Measurements from ENCODE around the gene WDR33.

WDR33 gene

DNA sequence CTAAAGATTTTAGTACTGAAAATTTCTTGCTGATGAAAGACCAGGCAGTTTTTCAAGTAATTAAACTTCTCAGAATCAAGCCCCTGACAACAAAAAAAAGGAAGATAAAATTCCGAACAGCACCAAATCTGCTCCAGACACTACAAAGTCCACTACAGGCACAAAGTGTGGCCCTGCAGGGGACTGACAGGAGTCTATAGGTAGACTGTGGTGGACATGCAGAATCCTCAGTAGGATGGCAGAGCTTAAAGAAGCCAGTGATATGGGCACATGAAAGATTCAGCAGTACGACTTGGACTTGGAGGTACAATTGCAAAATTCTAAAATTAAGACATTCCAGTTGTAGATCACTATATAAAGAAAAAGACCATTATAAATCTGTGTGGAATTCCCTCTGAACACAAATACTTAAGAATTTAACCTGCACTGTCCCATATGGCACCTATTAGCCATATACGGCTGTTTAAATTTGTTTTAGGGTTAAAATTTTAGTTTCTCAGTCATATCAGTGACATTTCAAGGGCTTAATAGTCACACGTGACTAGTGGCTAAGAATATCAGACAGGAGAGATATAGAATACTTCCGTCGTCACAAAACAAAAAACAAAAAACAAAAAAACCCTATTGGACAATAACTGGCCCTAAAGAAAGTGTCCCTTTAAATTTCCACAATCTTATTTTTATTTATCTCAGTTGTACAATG, 77.7 kb downstream of the WDR33 start:
- Mint-ChIP-seq H3K9me3 (no peaks in the 10 kb centered on the region), H3K27me3 (no peaks in the 10 kb centered on the region), H3K4me3 (no peak overlapping the region), H3K36me3 (ENCODE audit: low read depth) (peaks cover 64% of the 10 kb centered on the region), H3K27ac (no peak overlapping the region), H3K4me1 (ENCODE audit: low read depth) (peaks cover 10% of the 10 kb centered on the region)
- DNase-seq = no peak

DNA sequence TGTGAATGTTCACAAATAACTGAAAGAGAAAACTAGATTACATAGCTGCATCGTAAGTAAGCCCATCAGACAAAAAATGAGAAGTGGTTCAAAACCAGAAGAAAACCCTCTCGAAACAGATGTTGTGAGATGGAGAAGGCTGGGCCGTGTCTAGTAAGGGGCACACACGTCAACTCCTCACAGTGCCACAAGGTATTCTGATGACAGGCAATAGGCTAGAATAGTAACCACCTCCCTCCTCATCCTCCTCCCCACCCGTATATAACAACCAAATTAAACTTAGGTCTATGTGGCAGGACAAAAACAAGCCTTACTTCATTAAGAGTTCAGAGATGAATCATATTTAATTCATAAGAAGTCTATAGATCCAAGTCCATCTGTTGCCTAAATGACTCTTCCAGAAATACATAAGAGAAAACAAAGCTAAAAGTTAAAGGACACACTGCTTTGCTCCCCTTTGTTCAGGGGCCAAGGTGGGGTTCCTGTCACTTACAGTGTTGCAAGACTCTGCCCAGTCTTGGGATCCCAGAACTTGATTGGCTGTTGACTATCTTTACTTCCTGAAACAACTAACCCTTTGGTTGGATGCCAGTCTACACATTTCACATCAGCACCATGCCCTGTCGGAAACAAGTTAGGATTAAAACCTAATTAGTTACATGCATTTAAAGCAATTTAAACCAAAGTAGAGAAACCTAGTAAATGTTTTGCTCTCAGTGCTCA, 84.7 kb downstream of the WDR33 start:
- H3K27ac Mint-ChIP-seq = no peak overlapping the region
- peaks cover 10% of the 10 kb centered on the region for H3K4me1 Mint-ChIP-seq (ENCODE audit: low read depth)
- peaks cover 69% of the 10 kb centered on the region for H3K36me3 Mint-ChIP-seq (ENCODE audit: low read depth)
- DNase-seq = no peak
- H3K9me3 Mint-ChIP-seq = no peaks in the 10 kb centered on the region
- H3K27me3 Mint-ChIP-seq = no peaks in the 10 kb centered on the region
- H3K4me3 Mint-ChIP-seq = no peak overlapping the region

DNA sequence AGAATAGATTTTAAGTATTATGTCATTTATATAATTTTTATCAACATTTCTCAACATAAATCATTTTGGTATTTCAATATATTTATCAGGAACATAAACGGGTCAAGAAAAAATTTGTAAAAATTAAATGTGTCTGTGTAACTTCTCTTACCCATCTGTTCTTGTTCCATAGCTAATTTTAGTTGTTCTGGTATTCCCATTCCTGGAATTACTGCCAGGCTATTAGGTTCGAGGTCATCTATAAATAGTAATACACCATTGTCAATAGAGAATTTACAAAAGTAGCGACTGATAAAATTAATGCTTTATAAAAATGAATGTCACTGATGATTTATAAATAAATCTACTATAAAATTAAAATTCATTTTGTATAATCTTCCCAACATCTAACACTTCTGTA, 88.2 kb downstream of the WDR33 start:
- Mint-ChIP-seq H3K36me3 (ENCODE audit: low read depth) (peaks cover 89% of the 10 kb centered on the region), H3K27ac (no peak overlapping the region), H3K9me3 (no peaks in the 10 kb centered on the region)

DNA sequence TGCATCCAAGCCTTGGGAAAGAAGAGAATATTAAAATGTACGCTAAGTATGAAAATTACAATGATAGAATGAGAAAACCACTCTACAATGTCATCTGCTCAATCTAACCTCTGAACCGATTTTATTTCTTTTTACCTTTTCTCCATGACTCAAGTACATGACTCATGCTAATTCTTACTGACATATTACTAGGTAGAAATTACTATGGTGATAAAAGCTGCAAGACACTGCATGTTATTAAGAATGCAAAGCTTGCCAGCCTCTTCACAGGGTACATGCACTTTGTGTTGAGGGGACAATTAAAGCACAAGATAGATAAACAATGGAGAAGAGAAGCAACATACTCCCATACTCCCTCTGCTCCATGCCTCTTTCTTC, 89.0 kb downstream of the WDR33 start:
- no peak overlapping the region for H3K4me3 Mint-ChIP-seq
- peaks cover 88% of the 10 kb centered on the region for H3K36me3 Mint-ChIP-seq (ENCODE audit: low read depth)
- H3K9me3 Mint-ChIP-seq = no peaks in the 10 kb centered on the region
- DNase-seq = no peak
- peak overlapping the region; percentile 78 for H3K27ac Mint-ChIP-seq
- H3K4me1 Mint-ChIP-seq (ENCODE audit: low read depth) = peaks cover 11% of the 10 kb centered on the region
- H3K27me3 Mint-ChIP-seq = no peaks in the 10 kb centered on the region

More for the DNA sequence above, 88.2 kb downstream of the WDR33 start:
- Mint-ChIP-seq H3K4me1 (ENCODE audit: low read depth) (peaks cover 11% of the 10 kb centered on the region), H3K4me3 (no peak overlapping the region), H3K27me3 (no peaks in the 10 kb centered on the region)
- no peak for DNase-seq

DNA sequence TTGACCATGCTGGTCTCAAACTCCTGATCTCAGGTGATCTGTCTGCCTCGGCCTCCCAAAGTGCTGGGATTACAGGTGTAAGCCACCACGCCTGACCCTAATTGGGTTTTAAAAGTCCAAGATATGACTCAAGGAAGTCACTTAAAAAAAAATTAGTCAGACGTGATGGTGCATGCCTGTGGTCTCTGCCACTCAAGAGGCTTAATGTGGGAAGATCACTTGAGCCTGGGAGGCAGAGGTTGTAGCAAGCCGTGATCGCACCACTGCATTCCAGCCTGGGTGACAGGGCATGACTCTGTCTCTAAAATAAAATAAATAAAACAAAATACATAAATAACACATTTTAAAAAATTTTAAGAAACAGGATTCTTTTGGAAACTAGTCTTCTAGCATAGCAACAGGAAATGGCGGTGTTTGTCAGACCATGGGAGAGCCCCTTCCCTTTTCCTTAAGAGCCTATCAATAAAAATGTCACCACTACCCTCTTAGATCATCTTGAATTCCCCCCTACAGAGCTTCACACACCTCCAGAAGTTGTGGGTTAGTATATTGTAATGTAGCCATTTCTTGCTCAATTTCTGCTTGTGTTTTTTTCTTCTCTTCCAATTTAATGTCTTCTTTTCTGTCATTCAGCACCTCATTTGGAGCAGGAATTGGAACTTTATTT, 89.5 kb downstream of the WDR33 start:
- Mint-ChIP-seq H3K4me1 (ENCODE audit: low read depth) (peaks cover 11% of the 10 kb centered on the region), H3K27ac (peak overlapping the region; percentile 78), H3K4me3 (no peak overlapping the region), H3K27me3 (no peaks in the 10 kb centered on the region), H3K9me3 (no peaks in the 10 kb centered on the region), H3K36me3 (ENCODE audit: low read depth) (peaks cover 88% of the 10 kb centered on the region)
- no peak for DNase-seq

DNA sequence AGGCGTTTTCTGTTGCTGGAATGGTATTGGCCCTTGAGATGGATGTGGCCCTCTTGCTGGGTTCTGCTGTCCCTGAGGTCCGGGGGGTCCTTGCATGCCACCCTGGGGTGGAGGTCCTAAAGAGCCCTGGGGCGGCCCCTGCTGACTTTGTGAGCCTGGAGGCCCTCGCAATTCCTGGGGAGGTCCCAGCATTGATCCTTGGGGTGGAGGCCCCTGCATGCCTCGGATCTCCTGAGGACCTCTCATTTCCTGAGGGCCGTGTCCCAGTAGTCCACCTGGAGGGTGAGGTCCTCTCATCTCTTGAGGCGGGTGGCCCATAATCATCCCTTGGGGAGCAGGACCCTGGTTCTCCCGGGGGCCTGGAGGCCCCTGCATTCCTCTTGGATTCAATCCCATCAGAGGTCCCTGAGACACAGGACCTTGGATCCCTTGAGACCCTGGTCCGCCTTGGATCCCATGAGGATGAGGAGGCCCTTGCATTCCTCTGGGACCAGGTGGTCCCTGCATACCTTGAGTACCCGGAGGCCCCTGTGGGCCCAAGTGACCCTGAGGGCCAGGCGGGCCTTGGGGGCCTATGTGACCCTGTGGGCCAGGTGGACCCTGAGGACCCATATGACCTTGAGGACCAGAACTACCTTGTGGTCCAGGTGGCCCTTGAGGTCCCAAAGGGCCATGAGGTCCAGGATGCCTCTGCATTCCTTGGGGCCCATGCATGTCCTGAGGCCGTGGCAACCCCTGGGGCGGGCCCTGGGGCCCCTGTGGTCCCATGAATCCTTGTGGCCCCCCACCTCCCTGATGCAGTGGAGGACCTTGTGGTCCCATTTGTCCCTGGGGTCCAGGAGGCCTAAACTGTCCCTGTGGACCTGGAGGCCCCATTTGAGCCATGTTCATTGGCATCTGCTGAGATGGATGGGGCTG, 91.4 kb downstream of the WDR33 start:
- Mint-ChIP-seq H3K27ac (peak overlapping the region; percentile 67), H3K4me1 (ENCODE audit: low read depth) (peaks cover 11% of the 10 kb centered on the region)

DNA sequence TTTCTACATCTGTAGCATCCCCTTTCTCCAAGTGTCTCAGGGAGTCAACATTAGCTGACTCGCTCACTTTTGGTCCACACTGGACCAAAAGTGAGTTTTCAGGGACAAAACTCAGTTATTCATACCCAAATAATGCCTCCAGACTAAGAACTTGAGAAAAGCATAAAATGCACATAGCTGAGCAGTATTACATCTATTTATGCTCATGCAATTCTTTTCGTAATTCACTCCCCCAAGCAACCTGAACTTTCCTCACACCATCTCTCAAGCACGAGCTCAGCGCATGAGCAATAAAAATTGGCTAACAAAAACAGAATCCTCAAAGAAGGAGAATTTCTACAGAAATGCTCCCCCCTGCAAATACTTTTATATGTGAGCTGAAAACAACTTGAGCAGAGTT, 92.7 kb downstream of the WDR33 start:
- H3K27me3 Mint-ChIP-seq = no peaks in the 10 kb centered on the region
- peaks cover 94% of the 10 kb centered on the region for H3K36me3 Mint-ChIP-seq (ENCODE audit: low read depth)
- H3K4me1 Mint-ChIP-seq (ENCODE audit: low read depth) = peaks cover 11% of the 10 kb centered on the region
- no peak overlapping the region for H3K4me3 Mint-ChIP-seq
- no peak overlapping the region for H3K27ac Mint-ChIP-seq
- DNase-seq = no peak
- no peaks in the 10 kb centered on the region for H3K9me3 Mint-ChIP-seq

More for the DNA sequence above, 91.4 kb downstream of the WDR33 start:
- peaks cover 89% of the 10 kb centered on the region for H3K36me3 Mint-ChIP-seq (ENCODE audit: low read depth)
- H3K4me3 Mint-ChIP-seq = no peak overlapping the region
- no peaks in the 10 kb centered on the region for H3K9me3 Mint-ChIP-seq
- no peaks in the 10 kb centered on the region for H3K27me3 Mint-ChIP-seq
- DNase-seq = no peak

DNA sequence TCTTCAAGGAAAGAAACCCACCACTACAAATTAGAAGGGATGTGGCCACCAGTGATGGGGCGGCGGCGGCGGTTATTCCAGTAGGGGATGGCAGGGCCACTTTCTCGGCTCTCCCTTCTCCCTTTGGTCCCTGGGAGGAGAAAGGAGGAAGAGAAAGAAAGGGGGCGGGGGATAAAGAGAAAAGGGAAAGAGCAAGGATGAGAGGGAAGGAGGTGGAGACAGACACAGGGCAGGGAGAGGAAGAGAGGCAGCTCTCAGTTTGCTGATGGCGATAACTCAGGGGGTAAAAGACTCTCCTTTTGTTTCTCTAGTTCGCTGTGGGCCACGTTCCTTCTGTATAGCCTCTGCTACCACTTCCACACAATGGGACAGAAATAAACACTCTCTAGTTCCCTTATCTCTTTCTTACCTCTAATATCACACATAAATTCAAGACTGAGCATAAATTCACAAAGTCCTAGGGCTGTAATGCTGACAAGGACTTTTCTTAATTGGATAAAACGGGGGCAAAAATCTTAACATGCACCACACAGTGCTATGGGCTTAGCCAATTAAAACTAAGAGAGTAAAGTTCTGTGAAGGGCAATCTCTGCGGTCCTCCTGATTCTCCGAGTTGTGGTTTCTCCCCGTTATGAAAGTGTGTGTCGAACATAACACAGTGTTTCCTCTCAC, 95.1 kb downstream of the WDR33 start:
- no peak for DNase-seq
- H3K9me3 Mint-ChIP-seq = no peaks in the 10 kb centered on the region
- no peaks in the 10 kb centered on the region for H3K27me3 Mint-ChIP-seq
- H3K4me1 Mint-ChIP-seq (ENCODE audit: low read depth) = peaks cover 1% of the 10 kb centered on the region
- no peak overlapping the region for H3K4me3 Mint-ChIP-seq
- H3K27ac Mint-ChIP-seq = no peak overlapping the region
- peaks cover 91% of the 10 kb centered on the region for H3K36me3 Mint-ChIP-seq (ENCODE audit: low read depth)

DNA sequence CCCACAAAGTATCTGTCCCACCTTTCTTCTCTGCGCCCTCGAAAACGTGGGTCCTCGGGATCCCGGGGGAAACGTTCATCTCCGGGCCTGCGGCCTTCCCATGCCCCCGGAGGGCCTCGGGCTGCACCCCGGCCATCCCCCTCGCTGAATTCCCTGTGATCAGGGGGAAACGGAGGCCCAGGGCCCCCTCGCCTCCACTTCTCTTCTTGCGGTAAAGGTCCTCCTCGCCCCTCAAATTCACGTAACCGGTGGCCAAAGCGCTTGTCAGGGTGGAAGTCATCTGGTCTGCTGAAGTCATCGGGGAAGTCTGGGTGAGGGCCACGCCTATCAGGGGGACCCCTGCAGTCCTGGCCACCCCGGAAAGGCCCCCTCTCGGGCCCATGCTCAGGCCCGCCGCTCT, 97.4 kb downstream of the WDR33 start:
- Mint-ChIP-seq H3K4me1 (ENCODE audit: low read depth) (peaks cover 1% of the 10 kb centered on the region), H3K27ac (no peak overlapping the region), H3K27me3 (no peaks in the 10 kb centered on the region), H3K9me3 (no peaks in the 10 kb centered on the region), H3K4me3 (no peak overlapping the region), H3K36me3 (ENCODE audit: low read depth) (peaks cover 91% of the 10 kb centered on the region)
- no peak for DNase-seq

DNA sequence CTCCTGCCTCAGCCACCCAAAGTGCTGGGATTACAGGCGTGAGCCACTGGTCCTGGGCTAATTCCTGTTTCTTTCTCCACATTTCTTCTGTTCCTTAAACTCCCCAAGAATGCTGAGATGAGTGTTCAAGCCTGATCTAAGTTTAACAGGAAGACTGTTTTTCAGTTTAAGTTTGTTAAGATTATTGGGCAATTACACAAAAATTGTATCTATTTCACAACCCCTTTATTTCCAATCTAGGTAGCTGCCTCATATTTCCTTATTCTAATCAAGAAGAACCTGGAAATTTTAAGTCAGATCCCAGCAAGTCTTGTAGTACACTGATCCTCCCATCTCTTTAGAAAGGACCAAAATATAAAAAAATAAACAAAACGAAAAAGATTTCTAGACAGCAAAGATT, 98.0 kb downstream of the WDR33 start:
- Mint-ChIP-seq H3K36me3 (ENCODE audit: low read depth) (peaks cover 91% of the 10 kb centered on the region), H3K4me1 (ENCODE audit: low read depth) (no peaks in the 10 kb centered on the region), H3K4me3 (no peak overlapping the region), H3K27ac (peak overlapping the region; percentile 50), H3K27me3 (no peaks in the 10 kb centered on the region), H3K9me3 (no peaks in the 10 kb centered on the region)
- no peak for DNase-seq

DNA sequence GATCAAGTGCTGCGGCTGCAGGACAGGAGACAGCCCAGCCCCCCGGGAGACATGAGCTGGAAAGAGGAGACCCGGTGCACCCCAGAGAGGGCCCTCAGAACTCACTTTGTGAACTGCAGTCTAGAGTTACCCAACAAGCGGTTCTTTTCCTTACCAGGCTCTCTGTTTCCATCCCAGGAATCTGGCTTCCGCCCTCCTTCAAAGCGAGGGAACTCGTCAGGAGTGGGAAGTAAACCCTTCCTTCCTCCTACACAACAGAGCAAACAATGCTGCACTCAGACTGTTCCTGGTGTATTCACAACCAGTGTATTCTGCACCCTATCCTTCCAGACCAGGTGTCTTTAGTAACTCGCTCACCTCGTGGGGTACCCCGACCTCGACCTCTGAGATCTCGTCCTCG, 101.6 kb downstream of the WDR33 start:
- DNase-seq = no peak
- peaks cover 92% of the 10 kb centered on the region for H3K36me3 Mint-ChIP-seq (ENCODE audit: low read depth)
- H3K4me3 Mint-ChIP-seq = no peak overlapping the region
- H3K4me1 Mint-ChIP-seq (ENCODE audit: low read depth) = peaks cover 16% of the 10 kb centered on the region
- H3K27me3 Mint-ChIP-seq = no peaks in the 10 kb centered on the region
- no peak overlapping the region for H3K27ac Mint-ChIP-seq
- no peaks in the 10 kb centered on the region for H3K9me3 Mint-ChIP-seq

DNA sequence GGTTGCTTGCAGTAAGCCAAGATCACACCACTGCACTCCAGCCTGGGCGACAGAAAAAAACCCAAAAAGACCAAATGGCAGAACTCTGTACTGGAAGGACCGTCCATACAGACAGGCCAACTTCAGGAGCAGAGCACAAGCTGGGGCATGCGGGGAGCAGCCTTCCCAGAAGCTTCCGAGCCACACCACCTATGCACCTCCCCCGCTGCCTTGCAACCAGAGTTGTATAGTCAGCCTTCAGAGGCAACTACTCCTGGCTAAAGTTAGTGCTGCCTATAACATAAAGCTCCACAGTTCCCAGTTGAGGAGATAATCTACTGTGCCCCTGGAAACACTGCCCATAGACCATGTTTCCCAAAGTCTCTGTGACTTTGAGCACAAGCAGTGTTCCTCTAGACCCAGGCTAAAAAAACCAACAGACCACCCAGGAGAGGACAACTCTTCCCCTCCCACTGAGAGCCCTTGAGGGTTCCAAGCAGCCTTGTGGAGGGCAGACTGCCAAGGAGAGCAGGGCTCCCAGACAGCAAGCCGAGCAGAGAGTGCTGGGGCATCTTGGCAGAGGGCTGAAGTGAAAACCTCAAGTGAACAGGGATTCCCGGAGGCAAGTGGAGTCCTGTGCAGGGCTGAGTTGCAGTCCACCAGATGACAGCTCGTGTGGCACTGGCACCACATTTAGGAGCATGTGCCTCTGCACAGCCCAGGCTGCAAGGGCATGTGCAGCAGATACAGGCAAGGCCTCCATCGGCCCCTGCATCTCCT, 102.9 kb downstream of the WDR33 start:
- Mint-ChIP-seq H3K36me3 (ENCODE audit: low read depth) (peaks cover 90% of the 10 kb centered on the region), H3K4me1 (ENCODE audit: low read depth) (peaks cover 26% of the 10 kb centered on the region), H3K27me3 (no peaks in the 10 kb centered on the region), H3K4me3 (no peak overlapping the region), H3K9me3 (no peaks in the 10 kb centered on the region), H3K27ac (peak overlapping the region; percentile 48)
- DNase-seq = no peak

DNA sequence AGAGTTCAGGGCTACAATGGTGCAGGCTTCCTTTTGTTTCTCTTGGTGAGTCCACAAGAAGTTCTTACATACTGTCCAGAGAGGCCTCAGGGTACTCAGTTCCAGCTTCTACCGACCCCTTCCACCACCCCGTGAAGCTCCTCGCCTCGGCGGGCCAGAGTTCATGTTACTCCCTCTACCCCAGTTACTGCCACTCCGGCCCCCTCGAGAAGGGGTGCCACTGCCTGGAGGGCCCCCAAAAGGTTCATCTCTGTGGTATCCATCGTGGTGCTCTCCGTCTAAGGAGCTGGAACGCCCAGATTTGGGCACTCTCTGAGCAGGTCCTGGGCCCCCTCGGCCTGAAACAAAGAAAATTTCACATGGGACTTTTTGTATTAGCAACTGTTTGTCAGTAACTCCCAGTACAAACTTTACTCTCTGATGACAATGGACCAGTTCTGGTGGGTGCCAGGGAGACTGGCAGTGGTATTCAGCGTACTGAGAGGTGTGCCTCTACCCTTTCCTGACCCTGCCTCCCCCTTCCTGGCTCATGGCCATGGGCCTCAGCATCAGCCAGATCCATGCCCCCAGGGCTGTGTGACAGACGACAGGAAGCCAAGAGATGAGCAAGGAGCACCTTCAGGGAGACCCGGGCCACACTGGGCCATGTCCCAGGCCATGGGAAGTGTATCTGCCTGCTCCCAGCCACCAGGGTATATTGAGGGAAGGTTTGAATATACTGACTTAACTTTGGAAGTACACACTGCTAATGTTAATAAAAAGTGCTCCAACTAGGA, 104.6 kb downstream of the WDR33 start:
- Mint-ChIP-seq H3K27me3 (no peaks in the 10 kb centered on the region), H3K4me1 (ENCODE audit: low read depth) (peaks cover 36% of the 10 kb centered on the region), H3K36me3 (ENCODE audit: low read depth) (peaks cover 88% of the 10 kb centered on the region), H3K4me3 (no peak overlapping the region), H3K9me3 (no peaks in the 10 kb centered on the region), H3K27ac (peak overlapping the region; percentile 51)
- no peak for DNase-seq
